Ovary (tissue), 3 donors: ENCODE data around the gene LIAS.

Source experiments
- CTCF ChIP-seq, 3 donors: fragments of 450-650 bp in 2 of 3; fragments of 200-600 bp in 1 of 3; IDR thresholded peaks; one replicate each; pipeline versions ENCODE4 v1.5.1 to v1.8.0; 2016 to 2022; ENCODE audit warnings: antibody characterized with exemption in 3 of 3, mild to moderate bottlenecking in 1 of 3
- EP300 ChIP-seq: sonication (generic); formaldehyde crosslinking; IDR thresholded peaks from one replicate; pipeline ENCODE4 v1.6.1; 2017; ENCODE audit warnings: antibody characterized with exemption
- donor health status: DM: no; HTN: no; CAD: no.

- TF ChIP-seq CTCF (IDR thresholded peaks at IDR 0.05): no peak
- no peak for TF ChIP-seq EP300
Measured at GRCh38 chr4:39480251-39480650, 21.4 kb downstream of the LIAS start.
